ENCODE measurements around the gene COMTD1.

DNA sequence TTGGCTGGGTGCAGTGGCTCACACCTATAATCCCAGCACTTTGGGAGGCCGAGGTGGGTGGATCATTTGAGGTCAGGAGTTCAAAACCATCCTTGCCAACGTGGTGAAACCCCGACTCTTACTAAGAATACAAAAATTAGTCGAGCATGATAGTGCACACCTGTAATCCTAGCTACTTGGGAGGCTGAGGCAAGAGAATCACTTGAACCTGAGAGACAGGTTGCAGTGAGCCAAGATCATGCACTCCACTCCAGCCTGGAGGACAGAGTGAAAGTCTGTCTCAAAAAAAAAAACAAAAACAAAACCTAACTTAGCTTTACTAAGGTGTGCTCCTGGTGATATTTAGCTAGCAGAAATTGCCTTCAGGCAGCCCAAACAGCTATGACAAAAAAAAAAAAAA is 49.4 kb downstream of the COMTD1 start:
- TF ChIP-seq JUNB (IDR thresholded peaks at IDR 0.05) (no peak), HDAC6 (IDR thresholded peaks at IDR 0.05; ENCODE audit: unreplicated experiment) (no peak), RAD21 (IDR thresholded peaks at IDR 0.05; ENCODE audit: insufficient read depth, low read depth, low read length) (no peak), FOXM1 (IDR thresholded peaks at IDR 0.05; ENCODE audit: low read depth, low read length) (no peak), CHD2 (IDR thresholded peaks at IDR 0.05; ENCODE audit: borderline replicate concordance, low read depth, low read length) (no peak), CEBPB (IDR thresholded peaks at IDR 0.05; ENCODE audit: borderline replicate concordance in 1 of 2, low read depth in 2 of 2, low read length in 2 of 2) (no peak), NFYA (IDR thresholded peaks at IDR 0.05; ENCODE audit: borderline replicate concordance, low read depth, low read length) (no peak), EZH2 (IDR thresholded peaks at IDR 0.05; ENCODE audit: borderline replicate concordance, control insufficient read depth, low read depth, low read length) (no peak), TAF1 (IDR thresholded peaks at IDR 0.05; ENCODE audit: borderline replicate concordance, low read depth, low read length) (no peak), MXI1 (IDR thresholded peaks at IDR 0.05; ENCODE audit: low read depth, low read length) (no peak)
- TF ChIP-seq, protein P1, sequence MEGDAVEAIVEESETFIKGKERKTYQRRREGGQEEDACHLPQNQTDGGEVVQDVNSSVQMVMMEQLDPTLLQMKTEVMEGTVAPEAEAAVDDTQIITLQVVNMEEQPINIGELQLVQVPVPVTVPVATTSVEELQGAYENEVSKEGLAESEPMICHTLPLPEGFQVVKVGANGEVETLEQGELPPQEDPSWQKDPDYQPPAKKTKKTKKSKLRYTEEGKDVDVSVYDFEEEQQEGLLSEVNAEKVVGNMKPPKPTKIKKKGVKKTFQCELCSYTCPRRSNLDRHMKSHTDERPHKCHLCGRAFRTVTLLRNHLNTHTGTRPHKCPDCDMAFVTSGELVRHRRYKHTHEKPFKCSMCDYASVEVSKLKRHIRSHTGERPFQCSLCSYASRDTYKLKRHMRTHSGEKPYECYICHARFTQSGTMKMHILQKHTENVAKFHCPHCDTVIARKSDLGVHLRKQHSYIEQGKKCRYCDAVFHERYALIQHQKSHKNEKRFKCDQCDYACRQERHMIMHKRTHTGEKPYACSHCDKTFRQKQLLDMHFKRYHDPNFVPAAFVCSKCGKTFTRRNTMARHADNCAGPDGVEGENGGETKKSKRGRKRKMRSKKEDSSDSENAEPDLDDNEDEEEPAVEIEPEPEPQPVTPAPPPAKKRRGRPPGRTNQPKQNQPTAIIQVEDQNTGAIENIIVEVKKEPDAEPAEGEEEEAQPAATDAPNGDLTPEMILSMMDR (IDR thresholded peaks at IDR 0.05 in 2 of 3, conservative IDR thresholded peaks at IDR 0.05 in 1 of 3; ENCODE audit: control insufficient read depth in 2 of 3, extremely low read depth in 1 of 3, insufficient read depth in 1 of 3, low read depth in 3 of 3, low read length in 3 of 3): no peak

All from GM12878 (cell line).